CD4-positive, alpha-beta T cell treated with Interleukin-6 for 4 hours (primary cell): ENCODE data around the gene MTSS2.
"Not testable (repeated sequence)": the region's sequence is repeated elsewhere in the genome, so short reads cannot be mapped to it uniquely, and the experiment has no call there.

Experiments
- DNase-seq: peaks from one replicate; pipeline ENCODE4 v3.0.0-alpha.2; 2020; ENCODE audit warnings: mixed read lengths

MTSS2 gene

DNA sequence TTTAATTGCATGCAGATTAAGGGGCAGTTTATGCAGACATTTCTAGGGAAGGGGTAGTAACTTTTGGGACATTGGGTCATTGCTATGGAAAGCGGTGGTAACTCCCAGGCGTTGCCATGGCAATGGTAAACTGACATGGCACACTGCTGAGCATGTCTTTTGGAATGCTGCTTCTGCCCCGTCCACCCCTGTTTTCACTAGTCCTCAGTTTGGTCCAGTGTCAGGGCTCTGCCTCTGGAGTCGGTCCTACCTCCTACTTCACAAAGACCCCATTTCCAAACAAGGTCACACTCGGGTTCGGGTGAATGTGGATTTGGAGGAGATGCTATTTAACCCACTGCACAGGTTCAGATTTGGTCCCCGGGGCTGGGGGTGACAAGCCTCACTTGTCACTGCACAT is 36.6 kb downstream of the MTSS2 start:
- DNase-seq: no peak

DNA sequence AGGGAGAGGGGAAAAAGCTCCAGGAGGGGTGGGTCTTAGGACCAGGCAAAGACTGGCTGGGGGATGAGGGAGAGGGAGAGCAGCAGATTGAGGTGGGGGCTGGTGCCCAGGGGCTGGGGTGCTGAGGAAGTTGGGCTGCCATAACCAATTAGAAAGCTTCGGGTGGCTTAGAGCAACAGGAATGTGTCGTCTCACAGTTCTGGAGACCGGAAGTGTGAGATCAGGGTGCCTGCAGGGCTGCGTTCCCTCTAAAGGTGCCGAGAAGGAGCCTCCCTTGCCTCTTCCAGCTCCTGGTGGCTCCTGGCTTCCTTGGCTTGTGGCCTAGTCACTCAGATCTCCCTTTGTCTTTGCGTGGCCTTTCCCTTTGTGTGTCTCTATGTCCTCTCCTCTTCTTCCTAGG is 37.2 kb downstream of the MTSS2 start:
- DNase-seq: no peak

DNA sequence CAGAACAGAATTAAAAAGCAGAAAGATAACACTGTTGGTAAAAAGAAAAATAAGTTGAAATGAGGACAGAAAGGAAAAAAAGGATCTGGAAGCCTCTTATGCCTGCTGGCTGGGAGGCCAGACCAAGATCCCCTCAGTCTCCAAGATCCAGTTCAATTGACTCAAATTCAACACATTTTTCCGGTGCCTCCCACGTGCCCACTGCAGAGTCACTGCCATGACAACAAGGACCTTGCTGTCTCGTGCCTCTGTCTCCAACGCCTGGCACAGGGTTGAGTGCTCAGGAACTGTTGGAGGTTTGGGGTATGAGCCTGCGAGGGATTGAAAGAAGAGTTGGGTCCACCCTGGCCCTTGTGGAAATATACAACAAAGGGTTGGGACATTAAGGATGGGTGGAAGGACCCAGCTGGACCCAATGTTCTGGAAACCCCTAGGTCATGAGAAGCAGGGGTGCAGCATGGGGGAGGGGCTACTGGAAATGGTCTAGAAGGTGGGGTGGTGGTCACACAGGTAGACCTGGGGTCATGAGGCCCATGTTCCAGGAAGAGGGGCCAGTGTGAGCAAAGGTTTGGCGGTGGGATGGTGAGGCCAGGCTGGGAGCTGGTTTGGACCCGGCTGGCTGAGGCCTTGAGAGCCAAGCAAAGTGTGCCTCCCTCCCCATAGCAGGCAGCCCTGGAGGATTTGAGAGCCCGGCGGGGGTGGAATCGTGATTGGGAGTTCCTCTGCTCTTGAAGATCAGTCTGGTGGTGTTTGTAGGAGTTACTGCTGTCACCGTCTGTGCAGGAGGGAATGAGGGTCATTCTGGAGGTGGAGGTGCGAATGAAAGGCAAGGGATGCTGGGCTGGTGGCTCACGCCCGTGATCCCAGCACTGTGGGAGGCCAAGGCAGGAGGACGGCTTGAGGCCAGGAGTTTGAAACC is 38.2 kb downstream of the MTSS2 start:
- DNase-seq: no peak

DNA sequence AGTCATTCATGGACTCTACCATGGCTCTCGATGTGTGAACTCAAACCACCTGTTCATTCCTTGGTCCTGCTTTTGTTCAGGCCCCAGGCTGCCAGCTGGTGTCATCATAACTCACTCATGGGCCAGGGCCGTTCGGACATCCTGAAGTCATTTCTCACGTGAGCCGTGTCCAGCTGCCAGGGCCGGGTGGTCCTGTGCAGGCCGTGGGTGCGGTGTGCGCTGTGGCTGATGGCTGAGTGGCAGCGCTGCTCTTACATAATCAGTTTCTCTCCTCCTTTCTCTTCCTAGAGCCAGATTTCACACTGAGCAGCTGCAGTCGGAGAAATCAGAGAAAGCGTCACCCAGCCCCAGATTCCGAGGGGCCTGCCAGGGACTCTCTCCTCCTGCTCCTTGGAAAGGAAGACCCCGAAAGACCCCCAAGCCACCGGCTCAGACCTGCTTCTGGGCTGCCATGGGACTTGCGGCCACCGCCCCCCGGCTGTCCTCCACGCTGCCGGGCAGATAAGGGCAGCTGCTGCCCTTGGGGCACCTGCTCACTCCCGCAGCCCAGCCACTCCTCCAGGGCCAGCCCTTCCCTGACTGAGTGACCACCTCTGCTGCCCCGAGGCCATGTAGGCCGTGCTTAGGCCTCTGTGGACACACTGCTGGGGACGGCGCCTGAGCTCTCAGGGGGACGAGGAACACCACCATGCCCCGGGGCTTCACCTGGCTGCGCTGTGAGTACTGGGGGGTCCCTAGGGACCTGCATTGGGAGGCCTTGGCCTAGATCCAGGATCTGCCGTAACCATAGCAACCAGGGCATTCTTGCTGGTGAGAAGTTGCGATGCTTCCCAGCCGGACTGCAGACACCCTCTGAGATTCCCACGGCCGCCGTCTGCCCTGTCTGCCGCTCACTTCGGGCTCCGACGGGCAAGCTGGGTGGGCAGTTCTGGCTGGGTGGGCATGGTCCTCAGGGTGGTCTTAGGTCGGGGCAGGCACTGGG is 39.3 kb downstream of the MTSS2 start, which contains the start of gene IL34:
Gene IL34 (plus strand): TSS at position 300 of the 982 bp plus-strand sequence. CDS start 389 bp downstream, at position 689.
- DNase-seq: no peak

GRCh38 chr16:70644763-70645597 is 40.9 kb downstream of the MTSS2 start:
- no peak for DNase-seq

- not testable (repeated sequence) for DNase-seq
Measured at GRCh38 chr16:70643264-70643663, 42.6 kb downstream of the MTSS2 start.

DNA sequence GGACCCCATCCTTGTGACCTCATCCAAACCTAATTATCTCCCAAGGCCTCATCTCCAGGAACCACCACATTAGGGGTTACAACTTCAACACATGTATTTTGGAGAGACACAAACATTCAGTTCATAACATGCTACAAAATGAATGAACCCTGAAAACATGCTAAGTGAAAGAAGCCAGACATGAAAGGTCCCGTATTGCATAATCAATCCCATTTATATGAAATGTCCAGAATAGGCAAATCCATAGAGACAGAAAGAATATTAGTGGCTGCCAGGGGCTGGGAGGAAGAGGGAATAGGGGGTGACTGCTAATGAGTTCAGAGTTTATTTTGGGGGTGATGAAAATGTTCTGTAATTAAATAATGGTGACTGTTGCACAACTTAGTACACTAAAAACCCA is 43.2 kb downstream of the MTSS2 start:
- DNase-seq: no peak

GRCh38 chr16:70638814-70639792 is 46.8 kb downstream of the MTSS2 start:
- DNase-seq: no peak
